A549 (cell line): ENCODE measurements around the gene FSTL4. TPM values are rescaled to one million over a fixed set of nuclear protein-coding genes. Genes with fewer than 3 reads are reported as not detected.

ENCODE experiments used
- ATAC-seq, 2 experiments: fragments of 200-7000 bp in 1 of 2; fragments of >200 bp in 1 of 2; cut with Nextera tagmentation in 1 of 2; cut with Tn5 transposase in 1 of 2; 3 replicates each; pipeline versions ENCODE4 v1.8.0 to v1.9.1; 2018 to 2020; ENCODE audit warnings: mild to moderate bottlenecking in 1 of 2, moderate library complexity in 1 of 2
- CTCF ChIA-PET: fragments of 300-600 bp; sonication (Branson Sonifier 250); formaldehyde crosslinking; extraction: SDS; loops from one replicate; lab custom pipeline; 2021; ENCODE audit warnings: antibody characterized with exemption, inconsistent platforms; lab: Yijun Ruan, JAX
- POLR2A ChIA-PET: fragments of 350-600 bp; formaldehyde crosslinking; extraction: SDS; loops from one replicate; lab custom pipeline; 2021; ENCODE audit warnings: antibody characterized with exemption, inconsistent platforms; lab: Yijun Ruan, JAX
- DNase-seq, 2 experiments: peaks; one replicate each; pipeline versions ENCODE4 v3.0.0 to v3.0.0-alpha.2; 2011 to 2016; ENCODE audit warnings: low read depth in 1 of 2, low spot score in 1 of 2
- FAIRE-seq: peaks from 2 replicates; lab custom pipeline; 2011; peaks lifted over from hg19 to GRCh38; lab: Jason Lieb, UNC
- H3K27ac ChIP-seq, 2 experiments: fragments of >200 bp; sonication (Bioruptor Twin); formaldehyde crosslinking; 3 replicates each; pipeline ENCODE4 v1.5.1; 2016 to 2017
- H3K4me1 ChIP-seq: fragments of >200 bp; sonication (Bioruptor Twin); formaldehyde crosslinking; 3 replicates; pipeline ENCODE4 v1.6.1; 2016
- H3K4me2 ChIP-seq: fragments of >200 bp; sonication (Bioruptor Twin); formaldehyde crosslinking; 3 replicates; pipeline ENCODE4 v1.6.1; 2016
- H3K4me3 ChIP-seq: fragments of >200 bp; sonication (Bioruptor Twin); formaldehyde crosslinking; 3 replicates; pipeline ENCODE4 v1.5.1; 2016
- H3K9me3 ChIP-seq: fragments of >200 bp; sonication (Bioruptor Twin); formaldehyde crosslinking; 3 replicates; pipeline ENCODE4 v1.6.1; 2016
- ATOH8 ChIP-seq: fragments of 250-450 bp; sonication (Bioruptor Pico); IDR thresholded peaks from 2 replicates; pipeline ENCODE4 v1.5.0; 2020; ENCODE audit warnings: low read depth, mild to moderate bottlenecking, moderate library complexity
- BCL3 ChIP-seq: fragments of >200 bp; sonication (Bioruptor Twin); formaldehyde crosslinking; IDR thresholded peaks from 3 replicates; pipeline ENCODE4 v1.6.1; 2016
- BHLHE40 ChIP-seq: IDR thresholded peaks from 2 replicates; pipeline ENCODE4 v1.6.1; 2012; ENCODE audit warnings: low read depth, low read length, inconsistent platforms
- E2F6 ChIP-seq: IDR thresholded peaks from 2 replicates; pipeline ENCODE4 v1.6.1; 2012; ENCODE audit warnings: low read depth, borderline replicate concordance
- EHF ChIP-seq: fragments of 250-450 bp; sonication (Bioruptor Pico); IDR thresholded peaks from 2 replicates; pipeline ENCODE4 v1.5.0; 2020; ENCODE audit warnings: mild to moderate bottlenecking
- EHMT2 ChIP-seq: fragments of 200-600 bp; sonication (generic); IDR thresholded peaks from 2 replicates; pipeline ENCODE4 v1.6.1; 2016; ENCODE audit warnings: antibody characterized with exemption, low read depth, mild to moderate bottlenecking, moderate library complexity
- ESRRA ChIP-seq: fragments of 150-350 bp; IDR thresholded peaks from 2 replicates; pipeline ENCODE4 v1.6.1; 2014; ENCODE audit warnings: mild to moderate bottlenecking, low read length, borderline replicate concordance
- FOSB ChIP-seq: fragments of 250-450 bp; sonication (Bioruptor Pico); IDR thresholded peaks from 2 replicates; pipeline ENCODE4 v1.5.0; 2020; ENCODE audit warnings: mild to moderate bottlenecking, moderate library complexity
- FOSL2 ChIP-seq, 2 experiments: fragments of 450-650 bp in 1 of 2; fragments of >200 bp in 1 of 2; sonication (Bioruptor Twin) in 1 of 2; formaldehyde crosslinking; IDR thresholded peaks; 2 replicates each; pipeline versions ENCODE4 v1.5.0 to v1.6.1; 2016 to 2020; ENCODE audit warnings: mild to moderate bottlenecking in 1 of 2, moderate library complexity in 1 of 2
- FOXS1 ChIP-seq: fragments of 250-450 bp; sonication (Bioruptor Pico); IDR thresholded peaks from 2 replicates; pipeline ENCODE4 v1.5.0; 2020; ENCODE audit warnings: mild to moderate bottlenecking, moderate library complexity
- HDAC2 ChIP-seq: fragments of 200-600 bp; sonication (generic); IDR thresholded peaks from 2 replicates; pipeline ENCODE4 v1.6.1; 2016
- HOXA7 ChIP-seq: fragments of 250-450 bp; sonication (Bioruptor Pico); IDR thresholded peaks from 2 replicates; pipeline ENCODE4 v1.5.0; 2020; ENCODE audit warnings: mild to moderate bottlenecking, moderate library complexity
- MAX ChIP-seq: IDR thresholded peaks from 2 replicates; pipeline ENCODE4 v1.6.1; 2012
- MAZ ChIP-seq: fragments of 150-350 bp; IDR thresholded peaks from 2 replicates; pipeline ENCODE4 v1.6.1; 2014; ENCODE audit warnings: antibody characterized with exemption, low read depth, low read length, borderline replicate concordance
- NPAS2 ChIP-seq: fragments of 250-450 bp; sonication (Bioruptor Pico); IDR thresholded peaks from 2 replicates; pipeline ENCODE4 v1.8.0; 2022; ENCODE audit warnings: mild to moderate bottlenecking, moderate library complexity, borderline replicate concordance
- NR3C1 ChIP-seq: fragments of >200 bp; sonication (Bioruptor Twin); formaldehyde crosslinking; IDR thresholded peaks from 3 replicates; pipeline ENCODE4 v1.6.1; 2017
- POLR2A ChIP-seq: IDR thresholded peaks from 2 replicates; pipeline ENCODE4 v1.6.1; 2012; ENCODE audit warnings: mild to moderate bottlenecking, low read length
- POLR2AphosphoS2 ChIP-seq: conservative IDR thresholded peaks from 2 replicates; pipeline ENCODE4 v1.6.1; 2012; ENCODE audit warnings: low read length, improper control_type of control experiment, inconsistent platforms
- RARB ChIP-seq: fragments of 250-450 bp; sonication (Bioruptor Pico); IDR thresholded peaks from 2 replicates; pipeline ENCODE4 v1.8.0; 2021; ENCODE audit warnings: mild to moderate bottlenecking, moderate library complexity
- RCOR1 ChIP-seq: fragments of 150-350 bp; IDR thresholded peaks from 2 replicates; pipeline ENCODE4 v1.6.1; 2014; ENCODE audit warnings: antibody characterized with exemption, low read length, low read depth
- SMC3 ChIP-seq: fragments of >200 bp; sonication (Bioruptor Twin); formaldehyde crosslinking; IDR thresholded peaks from 3 replicates; pipeline ENCODE4 v1.6.1; 2018; ENCODE audit warnings: inconsistent platforms
- TP53 ChIP-seq: fragments of 250-450 bp; sonication (Bioruptor Pico); IDR thresholded peaks from 2 replicates; pipeline ENCODE4 v1.5.0; 2021; ENCODE audit warnings: mild to moderate bottlenecking, moderate library complexity
- ZC3H11A ChIP-seq: fragments of 450-650 bp; IDR thresholded peaks from 2 replicates; pipeline ENCODE4 v1.6.1; 2014; ENCODE audit warnings: antibody characterized with exemption, mild to moderate bottlenecking
- ZSCAN20 ChIP-seq: fragments of 250-450 bp; sonication (Bioruptor Pico); IDR thresholded peaks from 2 replicates; pipeline ENCODE4 v1.8.0; 2022; ENCODE audit warnings: mild to moderate bottlenecking, moderate library complexity
- WGBS: methylation state at CpG from one replicate; pipeline ENCODE4 v1.1.6; 2017; ENCODE audit errors: missing lambda C conversion rate; 5-methylcytosine and 5-hydroxymethylcytosine counted together
- polyA plus RNA-seq, 4 experiments: library from polyadenylated mRNA; depleted of rRNA in 3 of 4; stranded (reverse); fragments of >200 nt; fragmentation: RNase III in 1 of 4; extraction: RNeasy Plus Mini Kit Qiagen cat#74134 plus additional on column Dnase treatment in 1 of 4; gene quantifications; 2 replicates in 3 of 4; 3 replicates in 1 of 4; pipeline ENCODE4 v1.2.3, GENCODE V29; 2011 to 2017

Gene FSTL4
- polyA plus RNA-seq, 2 of the 4 experiments (the other 2 are of a cell fraction): 1.6 to 1.8 TPM

GRCh38 chr5:133467335-133467779 lies 145.0 kb downstream of the FSTL4 start:
- no peak for FAIRE-seq
- ChIA-PET POLR2A (no interaction called here), CTCF (interaction anchor here (1.2 kb wide), 1 partner anchor 11 kb away, joined by 3 read pairs; no protein-coding TSS in a partner anchor)

GRCh38 chr5:133466556-133467334 lies 145.6 kb downstream of the FSTL4 start:
- H3K27ac ChIP-seq: no peak overlapping the region
- WGBS: 78% methylated on average over 5 of the region's 5 CpGs
- no peak for ATAC-seq

More at GRCh38 chr5:133467335-133467779, 145.0 kb downstream of the FSTL4 start:
- DNase-seq (no peak), ATAC-seq (no peak)
- Histone ChIP-seq H3K4me3 (no peak overlapping the region), H3K9me3 (no peaks in the 10 kb centered on the region), H3K4me2 (no peak overlapping the region), H3K4me1 (no peaks in the 10 kb centered on the region), H3K27ac (no peak overlapping the region)
- TF ChIP-seq HDAC2: no peak
- TF ChIP-seq E2F6: no peak
- TF ChIP-seq EHMT2: no peak
- TF ChIP-seq RCOR1: no peak
- TF ChIP-seq FOXS1 (CRISPR knock-in tag): no peak
- no peak for TF ChIP-seq BHLHE40
- TF ChIP-seq RARB (CRISPR knock-in tag): no peak
- no peak for TF ChIP-seq FOSL2 (IDR thresholded peaks at IDR 0.05)
- no peak for TF ChIP-seq FOSL2 (CRISPR knock-in tag; IDR thresholded peaks at IDR 0.05)
- no peak for TF ChIP-seq ZC3H11A
- TF ChIP-seq BCL3: no peak
- TF ChIP-seq SMC3: no peak
- no peak for TF ChIP-seq POLR2AphosphoS2
- TF ChIP-seq POLR2A: no peak
- TF ChIP-seq ZSCAN20 (CRISPR knock-in tag): no peak
- WGBS: 63% methylated on average over 7 of the region's 7 CpGs

GRCh38 chr5:133464013-133464412 lies 148.3 kb downstream of the FSTL4 start:
- no peaks in the 10 kb centered on the region for H3K4me1 ChIP-seq
- no peaks in the 10 kb centered on the region for H3K9me3 ChIP-seq
- no peak for ATAC-seq
- no peak overlapping the region for H3K4me2 ChIP-seq
- no peak overlapping the region for H3K4me3 ChIP-seq
- no peak overlapping the region for H3K27ac ChIP-seq
- POLR2A ChIA-PET: no interaction called here
- FAIRE-seq: no peak
- no peak for DNase-seq
- 76% methylated on average over 6 of the region's 6 CpGs for WGBS
- CTCF ChIA-PET: no interaction called here
- TF ChIP-seq FOXS1 (CRISPR knock-in tag) (no peak), RARB (CRISPR knock-in tag) (no peak), NR3C1 (no peak), HOXA7 (CRISPR knock-in tag) (no peak), ESRRA (no peak), BHLHE40 (no peak), POLR2A (no peak), EHF (CRISPR knock-in tag) (no peak), MAZ (no peak), ATOH8 (CRISPR knock-in tag) (no peak), FOSB (no peak), BCL3 (no peak), MAX (no peak), TP53 (CRISPR knock-in tag) (no peak)

More at GRCh38 chr5:133466556-133467334, 145.6 kb downstream of the FSTL4 start:
- Histone ChIP-seq H3K9me3 (no peaks in the 10 kb centered on the region), H3K4me2 (no peak overlapping the region), H3K4me1 (no peaks in the 10 kb centered on the region), H3K4me3 (no peak overlapping the region)
- no peak for TF ChIP-seq NPAS2 (CRISPR knock-in tag)
- ChIA-PET CTCF (no interaction called here), POLR2A (no interaction called here)
- DNase-seq: no peak
- FAIRE-seq: no peak
